ENCODE data around the gene SLC7A11. TPM values are rescaled to one million over a fixed set of nuclear protein-coding genes. Genes with fewer than 3 reads are reported as not detected.

Gene SLC7A11
- total and polyA plus RNA-seq, 2 experiments from 2014 or later: 5.1 to 24.3 TPM

DNA sequence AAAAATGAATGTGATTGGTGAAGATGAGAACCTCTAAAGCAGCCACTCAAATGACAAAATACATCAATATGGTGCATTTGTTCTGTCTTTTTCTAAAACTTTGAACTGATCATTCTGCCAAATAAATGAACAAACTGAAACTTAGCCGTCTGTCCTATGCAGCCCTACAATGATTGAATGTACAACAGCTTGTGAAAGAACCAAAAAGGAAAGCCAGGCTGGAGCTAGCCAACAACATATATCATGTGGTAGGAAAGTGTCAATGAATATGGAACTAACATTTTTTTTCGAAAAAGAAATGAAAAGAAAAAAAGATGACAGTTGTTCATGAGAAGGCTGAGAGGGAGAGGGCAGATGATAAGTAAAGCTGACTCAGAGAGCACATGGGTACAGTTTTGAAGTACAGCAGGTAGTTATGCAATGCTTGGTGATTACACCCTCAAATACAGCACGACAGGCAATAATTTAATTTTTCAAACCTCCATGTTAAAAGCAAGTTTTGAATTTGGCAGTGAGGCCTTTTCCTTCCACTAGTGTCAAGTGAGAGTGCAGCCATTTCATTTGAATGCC is 21.2 kb upstream of the SLC7A11 start:
- H3K4me2 ChIP-seq: peak overlapping the region; percentile 56
- 55% methylated on average over 3 of the region's 3 CpGs for WGBS (ENCODE audit: low lambda C conversion rate, missing lambda C conversion rate)
- peak overlapping the region; percentile 56 for H3K27ac ChIP-seq
- no peaks in the 10 kb centered on the region for H3K9me3 ChIP-seq (ENCODE audit: low read depth)
- no peaks in the 10 kb centered on the region for H3K79me2 ChIP-seq
- H3K4me3 ChIP-seq: no peak overlapping the region
- no peaks in the 10 kb centered on the region for H4K20me1 ChIP-seq (ENCODE audit: insufficient read depth, poor library complexity, severe bottlenecking)
- H3K27me3 ChIP-seq: no peaks in the 10 kb centered on the region
- no peak overlapping the region for H2AFZ ChIP-seq
- peaks cover 12% of the 10 kb centered on the region for H3K4me1 ChIP-seq (ENCODE audit: insufficient read depth)
- H3K36me3 ChIP-seq (replicated peaks; ENCODE audit: insufficient read depth, low read depth): no peaks in the 10 kb centered on the region
- H3K9me2 ChIP-seq (replicated peaks; ENCODE audit: insufficient read depth): no peaks in the 10 kb centered on the region
- TF ChIP-seq EZH2phosphoT487 (IDR thresholded peaks at IDR 0.05; ENCODE audit: low read depth, severe bottlenecking, unreplicated experiment): no peak
- TF ChIP-seq EZH2 (IDR thresholded peaks at IDR 0.05; ENCODE audit: borderline replicate concordance): no peak
- no peak for DNase-seq (ENCODE audit: low spot score)

DNA sequence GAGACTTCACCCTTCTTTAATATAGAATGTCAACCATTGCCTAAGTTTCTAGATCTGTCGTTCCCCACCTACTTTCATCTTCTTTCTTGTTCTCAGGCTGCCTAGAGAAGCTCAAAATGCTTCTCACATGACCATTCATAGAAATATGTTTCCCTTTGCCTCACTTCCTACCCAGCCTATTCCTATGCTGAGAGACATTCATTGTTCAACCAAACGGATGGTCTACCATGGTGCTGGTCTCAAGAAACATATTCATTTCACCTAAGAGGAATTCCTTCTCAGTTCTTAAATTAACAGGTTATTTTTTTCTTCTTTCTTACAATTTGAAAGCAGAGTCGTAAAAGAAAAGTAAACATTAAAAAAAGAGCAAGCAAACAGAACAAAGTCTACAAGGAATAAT is 20.3 kb upstream of the SLC7A11 start:
- Histone ChIP-seq H3K4me1 (ENCODE audit: insufficient read depth) (peaks cover 12% of the 10 kb centered on the region), H3K36me3 (replicated peaks; ENCODE audit: insufficient read depth, low read depth) (no peaks in the 10 kb centered on the region), H3K27me3 (no peaks in the 10 kb centered on the region), H2AFZ (peak overlapping the region; percentile 3), H3K79me2 (no peaks in the 10 kb centered on the region), H4K20me1 (ENCODE audit: insufficient read depth, poor library complexity, severe bottlenecking) (no peaks in the 10 kb centered on the region), H3K9me3 (ENCODE audit: low read depth) (no peaks in the 10 kb centered on the region), H3K4me3 (no peak overlapping the region), H3K9me2 (replicated peaks; ENCODE audit: insufficient read depth) (no peaks in the 10 kb centered on the region), H3K4me2 (peak overlapping the region; percentile 56), H3K27ac (peak overlapping the region; percentile 56)
- 61% methylated on average over 3 of the region's 3 CpGs for WGBS (ENCODE audit: low lambda C conversion rate, missing lambda C conversion rate)
- no peak for TF ChIP-seq EZH2 (IDR thresholded peaks at IDR 0.05; ENCODE audit: borderline replicate concordance)
- TF ChIP-seq, protein P1, sequence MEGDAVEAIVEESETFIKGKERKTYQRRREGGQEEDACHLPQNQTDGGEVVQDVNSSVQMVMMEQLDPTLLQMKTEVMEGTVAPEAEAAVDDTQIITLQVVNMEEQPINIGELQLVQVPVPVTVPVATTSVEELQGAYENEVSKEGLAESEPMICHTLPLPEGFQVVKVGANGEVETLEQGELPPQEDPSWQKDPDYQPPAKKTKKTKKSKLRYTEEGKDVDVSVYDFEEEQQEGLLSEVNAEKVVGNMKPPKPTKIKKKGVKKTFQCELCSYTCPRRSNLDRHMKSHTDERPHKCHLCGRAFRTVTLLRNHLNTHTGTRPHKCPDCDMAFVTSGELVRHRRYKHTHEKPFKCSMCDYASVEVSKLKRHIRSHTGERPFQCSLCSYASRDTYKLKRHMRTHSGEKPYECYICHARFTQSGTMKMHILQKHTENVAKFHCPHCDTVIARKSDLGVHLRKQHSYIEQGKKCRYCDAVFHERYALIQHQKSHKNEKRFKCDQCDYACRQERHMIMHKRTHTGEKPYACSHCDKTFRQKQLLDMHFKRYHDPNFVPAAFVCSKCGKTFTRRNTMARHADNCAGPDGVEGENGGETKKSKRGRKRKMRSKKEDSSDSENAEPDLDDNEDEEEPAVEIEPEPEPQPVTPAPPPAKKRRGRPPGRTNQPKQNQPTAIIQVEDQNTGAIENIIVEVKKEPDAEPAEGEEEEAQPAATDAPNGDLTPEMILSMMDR (IDR thresholded peaks at IDR 0.05; ENCODE audit: poor library complexity): no peak
- no peak for TF ChIP-seq EZH2phosphoT487 (IDR thresholded peaks at IDR 0.05; ENCODE audit: low read depth, severe bottlenecking, unreplicated experiment)
- DNase-seq (ENCODE audit: low spot score): no peak

DNA sequence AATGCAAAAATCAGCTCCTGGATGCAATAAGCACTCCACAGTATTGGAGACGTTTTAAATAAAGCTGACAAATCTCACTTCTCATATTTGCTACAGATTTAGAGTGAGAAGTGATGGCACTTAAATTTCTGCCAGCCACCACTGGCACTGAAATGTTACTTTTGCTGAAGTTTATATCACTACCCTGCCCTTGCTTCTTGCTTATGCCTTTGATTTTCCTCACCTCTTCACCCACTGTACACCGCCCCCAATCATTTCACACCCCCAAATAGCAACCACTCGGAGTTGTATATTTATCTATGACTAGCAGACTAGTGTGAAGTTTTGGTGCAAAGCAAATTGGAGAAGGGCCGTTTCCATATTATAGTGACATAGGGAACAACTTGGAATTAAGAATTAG is 19.9 kb upstream of the SLC7A11 start:
- no peaks in the 10 kb centered on the region for H3K27me3 ChIP-seq
- H3K9me3 ChIP-seq (ENCODE audit: low read depth): no peaks in the 10 kb centered on the region
- H3K36me3 ChIP-seq (replicated peaks; ENCODE audit: insufficient read depth, low read depth): no peaks in the 10 kb centered on the region
- peak overlapping the region; percentile 3 for H2AFZ ChIP-seq
- no peaks in the 10 kb centered on the region for H3K9me2 ChIP-seq (replicated peaks; ENCODE audit: insufficient read depth)
- H3K4me2 ChIP-seq: peak overlapping the region; percentile 56
- no peaks in the 10 kb centered on the region for H3K79me2 ChIP-seq
- H3K4me1 ChIP-seq (ENCODE audit: insufficient read depth): peaks cover 8% of the 10 kb centered on the region
- H3K4me3 ChIP-seq: no peak overlapping the region
- H4K20me1 ChIP-seq (ENCODE audit: insufficient read depth, poor library complexity, severe bottlenecking): no peaks in the 10 kb centered on the region
- DNase-seq (ENCODE audit: low spot score): no peak
- H3K27ac ChIP-seq: peak overlapping the region; percentile 56
- TF ChIP-seq, protein P1 (IDR thresholded peaks at IDR 0.05; ENCODE audit: poor library complexity): no peak
- TF ChIP-seq EZH2phosphoT487 (IDR thresholded peaks at IDR 0.05; ENCODE audit: low read depth, severe bottlenecking, unreplicated experiment): no peak
- no peak for TF ChIP-seq EZH2 (IDR thresholded peaks at IDR 0.05; ENCODE audit: borderline replicate concordance)
- WGBS (ENCODE audit: low lambda C conversion rate, missing lambda C conversion rate): 79% methylated on average over 4 of the region's 4 CpGs

DNA sequence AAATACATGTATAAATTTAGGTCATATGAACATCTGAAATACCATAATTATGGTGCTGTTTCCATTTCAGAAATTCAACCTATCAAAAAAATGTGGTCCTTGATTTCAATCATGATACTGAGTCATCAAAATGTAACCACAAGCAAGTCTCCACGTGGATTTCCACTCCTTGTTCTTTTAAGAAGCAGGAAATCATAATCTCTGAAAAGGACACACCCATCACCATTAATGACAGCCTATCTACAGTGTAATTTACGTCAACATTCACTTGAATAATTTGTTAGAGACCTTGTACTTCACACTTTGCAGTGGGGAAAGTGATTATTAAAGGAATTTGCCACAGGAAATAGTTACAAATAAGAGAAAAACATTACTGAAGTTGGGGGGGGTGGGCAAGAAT is 17.7 kb upstream of the SLC7A11 start:
- H2AFZ ChIP-seq: no peak overlapping the region
- H3K4me3 ChIP-seq: no peak overlapping the region
- peak; percentile 11 for DNase-seq (ENCODE audit: low spot score)
- H3K79me2 ChIP-seq: no peaks in the 10 kb centered on the region
- 44% methylated on average over 2 of the region's 2 CpGs for WGBS (ENCODE audit: low lambda C conversion rate, missing lambda C conversion rate)
- no peaks in the 10 kb centered on the region for H3K36me3 ChIP-seq (replicated peaks; ENCODE audit: insufficient read depth, low read depth)
- H3K9me2 ChIP-seq (replicated peaks; ENCODE audit: insufficient read depth): no peaks in the 10 kb centered on the region
- TF ChIP-seq, protein P1 (IDR thresholded peaks at IDR 0.05; ENCODE audit: poor library complexity): no peak
- TF ChIP-seq EZH2phosphoT487 (IDR thresholded peaks at IDR 0.05; ENCODE audit: low read depth, severe bottlenecking, unreplicated experiment) (no peak), EZH2 (IDR thresholded peaks at IDR 0.05; ENCODE audit: borderline replicate concordance) (no peak)
- H3K27me3 ChIP-seq: no peaks in the 10 kb centered on the region
- H3K4me1 ChIP-seq (ENCODE audit: insufficient read depth): peaks cover 7% of the 10 kb centered on the region
- H3K4me2 ChIP-seq: no peak overlapping the region
- H4K20me1 ChIP-seq (ENCODE audit: insufficient read depth, poor library complexity, severe bottlenecking): no peaks in the 10 kb centered on the region
- H3K27ac ChIP-seq: no peak overlapping the region
- no peaks in the 10 kb centered on the region for H3K9me3 ChIP-seq (ENCODE audit: low read depth)
